GM19395 (cell line): ENCODE measurements around the gene NXPH2.

Source experiments
- ATAC-seq: cut with Tn5 transposase; IDR thresholded peaks from one replicate; pipeline ENCODE4 v1.9.1; 2021; ENCODE audit warnings: mild to moderate bottlenecking, moderate library complexity; ENCODE audit not compliant: unreplicated experiment

The NXPH2 gene

DNA sequence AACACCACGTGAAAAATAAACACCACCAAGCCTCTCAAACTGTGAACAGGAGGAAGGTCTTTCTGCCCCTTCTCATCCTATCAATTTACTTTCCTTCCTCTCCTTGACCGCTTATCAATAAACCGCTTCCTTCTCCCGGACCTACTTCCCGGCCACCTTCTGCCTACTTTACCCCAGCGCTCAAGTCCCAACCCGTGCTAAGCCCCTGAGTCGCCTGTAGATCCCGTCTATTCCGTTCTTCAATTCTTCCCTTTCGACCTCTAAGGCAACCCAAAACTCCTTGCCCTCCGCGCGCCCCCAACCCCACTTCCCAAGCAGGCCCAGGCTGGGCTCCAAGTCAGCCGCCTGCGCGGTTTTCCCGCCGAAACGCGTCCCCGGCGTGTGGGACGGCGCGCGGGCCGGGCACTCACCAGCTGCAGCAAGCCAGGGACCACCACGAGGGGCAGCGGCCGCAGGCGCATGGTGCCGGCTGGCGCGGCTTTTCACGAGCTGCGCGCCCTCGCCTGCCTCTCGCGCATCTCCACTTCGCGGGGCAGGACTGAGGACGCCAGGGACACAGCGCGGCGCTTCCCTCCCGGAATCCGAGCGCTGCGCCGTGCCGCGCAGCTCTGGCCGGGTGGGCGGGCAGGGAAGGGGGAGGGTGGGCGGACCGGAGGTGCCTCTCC is at the start of gene NXPH2:
NXPH2 (minus strand) TSS at position 610 of the 665 bp plus-strand sequence; CDS start at position 461, 149 bp downstream.
- no peak for ATAC-seq

GRCh38 chr2:138829326-138829919 is 49.2 kb upstream of the NXPH2 start:
- peak; percentile 73 for ATAC-seq

DNA sequence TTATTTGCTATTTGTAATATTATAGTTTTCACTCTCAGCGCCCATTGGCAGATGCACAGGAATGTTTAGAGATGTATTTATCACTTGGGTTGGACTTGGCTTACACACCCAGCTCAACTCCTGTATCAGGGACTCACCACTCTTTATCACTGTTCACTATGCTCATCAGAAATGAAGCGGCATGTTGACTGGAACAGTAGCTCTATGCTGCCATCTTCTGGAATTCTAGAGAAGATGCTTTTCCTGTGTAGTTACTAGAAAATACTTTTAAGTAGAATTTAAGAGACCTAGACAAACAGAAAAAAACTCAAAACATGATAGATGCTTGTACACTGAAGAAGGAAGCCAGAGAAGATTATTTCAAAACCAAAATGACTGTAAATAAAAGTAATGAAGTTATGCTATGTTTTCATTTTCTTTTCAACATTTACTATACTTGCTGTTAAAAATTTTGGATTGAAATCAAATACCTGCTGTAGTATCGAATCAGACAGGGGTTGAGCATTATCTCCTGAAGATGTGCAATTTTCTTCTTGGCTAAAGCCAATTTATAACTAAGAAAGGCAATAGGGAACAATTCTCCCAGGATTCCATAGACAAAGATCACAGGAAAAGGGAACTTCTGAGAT is 47.4 kb upstream of the NXPH2 start:
- ATAC-seq, result peak; percentile 82

GRCh38 chr2:138823666-138824065 is 43.5 kb upstream of the NXPH2 start:
- no peak for ATAC-seq

- no peak for ATAC-seq
Measured at GRCh38 chr2:138819964-138820363, 39.8 kb upstream of the NXPH2 start.

DNA sequence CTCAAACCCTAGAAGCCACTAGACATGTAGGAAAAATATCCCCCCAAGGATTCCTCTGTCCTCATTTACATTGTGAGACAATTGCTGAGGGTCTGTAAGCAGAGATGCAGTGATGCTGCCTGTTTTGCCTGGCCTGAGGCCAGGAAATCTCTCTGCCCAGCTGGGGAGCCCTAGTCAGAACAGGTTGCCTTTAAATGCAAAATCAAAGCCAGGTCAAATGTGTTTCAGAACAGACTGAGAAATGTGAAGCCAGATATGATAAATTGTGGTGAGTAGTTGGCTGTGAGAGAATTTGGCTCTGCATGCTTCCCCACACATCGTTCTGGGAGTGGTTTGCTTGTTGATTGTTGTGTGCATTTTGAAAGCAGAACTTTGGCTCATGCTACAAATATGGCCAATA is 38.4 kb upstream of the NXPH2 start:
- ATAC-seq, result no peak

DNA sequence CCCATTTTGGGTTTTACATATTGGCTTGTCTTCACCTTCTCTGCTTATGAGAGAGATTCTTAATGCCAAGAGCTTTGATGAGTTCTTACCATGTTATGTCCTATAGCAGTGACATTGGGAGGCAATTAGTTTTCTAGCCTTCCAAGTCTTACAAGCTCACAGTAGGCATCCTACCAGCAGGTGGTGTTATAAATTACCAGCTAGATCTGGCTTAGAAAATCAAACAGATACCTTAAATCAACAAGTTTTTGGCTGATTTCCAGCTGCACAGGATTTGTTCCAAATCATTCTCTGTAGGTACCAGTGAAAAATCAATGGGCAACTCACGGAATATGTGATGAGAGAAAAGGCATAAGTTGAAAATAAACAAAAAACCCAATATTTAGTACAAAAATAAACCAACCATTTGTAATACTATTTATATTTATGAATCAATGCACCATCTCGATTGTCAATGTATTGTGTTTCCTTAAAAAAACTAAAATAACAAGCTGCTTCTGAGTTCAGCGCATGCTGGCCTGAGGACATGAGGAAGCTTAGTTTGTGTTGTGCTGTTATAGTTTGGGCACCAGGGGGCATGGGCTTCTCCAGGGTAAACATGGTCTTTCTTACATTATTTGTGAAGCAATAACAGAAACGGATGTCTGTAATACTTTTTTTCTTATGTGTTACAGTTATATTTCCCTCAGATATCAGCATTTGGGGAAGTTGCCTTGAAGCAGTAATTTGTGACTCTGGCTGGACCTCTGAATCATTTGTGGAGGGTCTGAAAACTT is 34.1 kb upstream of the NXPH2 start:
- ATAC-seq, result peak; percentile 54

DNA sequence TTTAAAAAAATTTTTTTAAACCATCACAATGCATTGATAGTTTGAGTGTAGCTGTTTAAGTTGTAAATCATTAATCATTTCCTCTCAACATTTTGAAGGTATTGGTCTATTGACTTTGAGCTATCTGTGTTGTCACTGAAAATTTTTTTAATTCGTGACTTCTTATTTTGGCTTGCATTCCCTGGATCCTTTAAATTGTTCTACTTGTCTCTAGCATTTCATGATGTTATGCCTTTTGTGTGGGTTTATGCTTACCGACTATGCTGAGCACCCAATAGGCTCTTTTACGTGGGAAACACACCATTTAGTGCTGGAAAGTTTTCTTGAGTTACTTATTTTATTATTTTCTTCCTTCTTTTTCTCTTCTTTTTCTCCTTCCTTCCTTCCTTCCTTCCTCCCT is 31.2 kb upstream of the NXPH2 start:
- no peak for ATAC-seq

DNA sequence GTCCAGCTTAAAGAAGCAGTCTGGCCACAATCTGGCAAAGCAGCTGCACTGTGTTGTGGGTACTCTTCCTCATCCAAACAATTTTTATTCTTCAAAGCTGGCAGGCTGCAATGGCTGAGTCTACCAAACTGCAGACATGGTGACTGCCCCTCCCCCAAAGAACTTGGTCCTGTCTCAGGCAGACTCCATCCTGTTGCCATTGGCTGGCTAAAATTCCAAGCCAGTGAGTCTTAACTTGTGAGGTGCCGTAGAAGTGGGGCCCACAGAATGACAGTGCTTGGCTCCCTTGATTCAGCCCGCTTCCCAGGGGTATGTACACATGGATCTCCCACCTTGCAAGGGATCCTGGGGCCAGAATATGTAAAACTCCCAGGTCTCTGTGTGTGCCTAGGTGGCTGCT is 14.5 kb upstream of the NXPH2 start:
- no peak for ATAC-seq

DNA sequence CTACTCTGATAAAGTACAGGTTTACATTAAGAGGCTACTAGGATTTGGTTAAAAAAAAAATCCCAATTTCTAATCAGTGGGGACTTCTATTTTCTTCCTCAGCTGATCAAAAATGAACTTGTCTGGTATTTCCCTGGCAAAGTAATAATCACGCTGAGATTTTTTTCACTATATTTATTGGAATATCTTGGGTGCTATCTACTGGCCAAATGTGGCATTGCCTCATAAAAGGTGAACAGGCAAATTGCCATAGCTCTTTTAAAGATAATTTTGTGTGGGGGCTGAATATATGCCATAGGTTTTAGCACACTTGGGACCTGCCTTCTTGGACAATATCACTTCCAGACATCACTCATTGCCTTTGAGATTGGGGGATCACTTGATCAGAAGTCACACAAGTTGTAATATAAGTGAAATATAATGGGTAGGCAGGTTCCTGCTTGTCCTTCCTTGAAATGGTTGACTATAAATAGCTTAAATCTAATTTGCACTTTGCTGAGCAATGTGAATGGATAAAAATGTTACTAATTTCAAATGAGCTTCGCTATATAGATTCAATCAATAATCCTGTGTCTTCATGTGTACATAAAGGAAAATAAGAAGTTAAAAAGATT is 7.0 kb upstream of the NXPH2 start:
- no peak for ATAC-seq

- ATAC-seq, result no peak
Measured at GRCh38 chr2:138782383-138782782, 2.2 kb upstream of the NXPH2 start.

DNA sequence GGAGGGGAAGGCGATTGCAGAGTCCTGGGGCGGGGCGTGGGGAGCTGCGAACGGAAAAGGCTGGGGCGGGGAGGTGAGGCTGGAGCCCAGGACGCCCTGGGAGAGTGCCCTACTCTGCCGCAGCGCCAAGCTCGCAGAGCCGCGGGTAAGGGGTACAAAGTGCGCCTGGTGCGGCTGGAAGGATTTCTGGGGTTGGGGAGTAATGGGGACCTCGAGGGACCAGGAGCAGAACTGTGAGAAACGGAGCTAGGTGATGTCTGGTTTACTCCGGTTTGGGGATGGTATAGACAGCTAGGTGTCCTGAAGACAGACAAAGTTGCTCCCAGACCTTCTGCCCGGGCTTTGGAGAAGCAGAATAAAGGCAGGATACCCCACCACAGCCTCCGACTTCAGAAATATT is 718 bp upstream of the NXPH2 start:
- ATAC-seq, result no peak

- no peak for ATAC-seq
Measured at GRCh38 chr2:138780446-138780880, 273 bp upstream of the NXPH2 start.

DNA sequence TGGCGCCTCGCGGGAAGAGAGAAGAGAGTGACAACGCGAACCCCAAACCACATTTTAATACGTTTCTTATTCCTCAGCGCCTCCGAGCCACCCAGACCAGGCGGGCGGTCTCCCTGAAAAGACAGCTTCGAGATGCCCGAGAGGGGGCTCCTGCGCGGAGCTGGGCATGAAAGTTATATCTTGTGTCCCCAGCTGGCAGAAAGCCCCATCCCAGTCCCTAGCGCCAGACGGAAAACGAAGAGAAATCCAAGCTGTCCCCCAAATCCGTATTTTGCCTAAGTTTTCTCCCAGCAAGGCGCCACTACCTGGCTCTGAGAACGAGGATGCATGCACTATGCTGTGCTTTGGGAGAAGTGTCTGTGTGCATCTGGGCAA is 797 bp downstream of the NXPH2 start:
- ATAC-seq, result no peak

DNA sequence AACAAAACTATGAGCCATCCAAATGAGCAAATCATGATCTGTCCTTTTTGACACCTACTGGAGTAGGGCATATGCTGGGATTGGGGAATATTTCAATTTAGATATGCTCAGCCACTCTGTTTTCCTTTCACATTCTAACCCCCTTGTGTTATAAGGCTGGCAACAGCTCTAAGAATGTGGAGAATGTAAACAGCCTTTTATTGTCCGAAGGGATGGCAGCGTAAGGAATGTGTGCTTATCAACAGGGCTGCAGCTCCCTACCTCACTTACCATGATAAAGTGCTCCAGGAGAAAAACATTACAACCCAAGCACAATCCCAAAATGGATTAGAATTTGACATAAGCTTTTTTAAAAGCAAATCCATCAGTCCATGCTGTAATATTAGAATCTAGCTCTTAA is 2.2 kb downstream of the NXPH2 start:
- no peak for ATAC-seq

DNA sequence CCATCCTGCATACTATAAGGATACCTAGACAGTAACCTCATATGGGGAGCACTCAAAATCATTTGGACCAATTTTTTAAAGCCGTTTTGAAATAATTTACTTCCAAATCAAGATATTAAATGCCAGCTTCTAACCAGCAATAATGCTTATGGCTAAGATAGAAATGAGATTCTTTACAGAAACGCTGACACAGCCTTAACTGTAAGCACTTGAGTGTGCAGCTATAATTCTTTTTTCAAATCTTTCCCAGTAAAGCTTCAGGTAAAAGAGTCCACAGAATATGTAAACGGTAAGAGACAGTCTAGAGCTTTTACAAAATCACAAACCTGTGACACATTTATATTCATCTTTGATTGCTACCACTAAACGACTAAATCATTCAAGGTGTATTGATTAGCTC is 4.5 kb downstream of the NXPH2 start:
- ATAC-seq, result no peak

GRCh38 chr2:138771534-138771933 is 8.7 kb downstream of the NXPH2 start:
- no peak for ATAC-seq

DNA sequence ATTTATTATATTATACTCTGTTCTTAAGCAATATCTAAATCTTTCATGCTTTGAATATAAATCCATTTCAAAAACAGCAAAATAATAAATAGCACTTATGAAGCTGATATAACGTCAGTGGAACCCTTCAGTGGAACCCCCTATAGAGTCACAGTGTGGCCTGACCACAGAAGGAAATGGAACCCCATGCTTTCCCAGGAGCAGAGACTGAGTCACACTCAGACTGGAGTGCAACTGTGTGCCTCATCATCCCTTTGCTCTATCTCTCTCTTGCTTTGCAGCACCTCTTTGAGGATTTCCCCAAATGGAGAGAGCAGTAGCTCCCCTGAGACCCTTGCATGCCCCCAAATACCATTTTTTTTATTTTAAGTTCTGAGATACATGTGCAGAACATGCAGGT is 13.1 kb downstream of the NXPH2 start:
- ATAC-seq, result no peak

- ATAC-seq, result no peak
Measured at GRCh38 chr2:138766464-138766863, 13.7 kb downstream of the NXPH2 start.

GRCh38 chr2:138763971-138764370 is 16.2 kb downstream of the NXPH2 start:
- ATAC-seq, result no peak

DNA sequence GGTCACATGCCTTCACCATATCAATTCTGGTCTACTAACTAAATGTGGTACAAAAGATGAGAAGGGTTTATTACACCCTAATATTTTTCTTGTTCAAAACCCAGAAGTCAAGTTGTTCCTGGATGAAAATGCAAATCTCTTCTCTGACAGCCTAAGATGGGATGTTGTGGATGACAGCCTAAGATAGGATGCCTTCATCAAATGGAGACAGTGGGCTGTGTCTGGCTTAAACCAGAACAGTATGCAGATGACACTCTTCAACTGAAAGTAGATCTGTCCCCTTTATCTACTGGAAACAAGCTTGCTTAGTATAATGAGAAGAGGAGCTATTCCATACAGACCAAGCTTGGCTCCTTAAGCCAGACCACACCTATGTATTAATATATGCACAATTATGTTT is 17.7 kb downstream of the NXPH2 start:
- no peak for ATAC-seq
